HepG2 (cell line): ENCODE measurements around the gene SDC4. TPM values are rescaled to one million over a fixed set of nuclear protein-coding genes. Genes with fewer than 3 reads are reported as not detected.

Experiments
- AFF4 ChIP-seq: sonication (generic); formaldehyde crosslinking; IDR thresholded peaks from 2 replicates; pipeline ENCODE4 v1.4.0; 2020; ENCODE audit warnings: missing genetic modification reagents
- ATF6 ChIP-seq: sonication (generic); formaldehyde crosslinking; conservative IDR thresholded peaks from 2 replicates; pipeline ENCODE4 v1.4.0; 2020; ENCODE audit warnings: missing genetic modification reagents
- DR1 ChIP-seq: sonication (generic); formaldehyde crosslinking; IDR thresholded peaks from 2 replicates; pipeline ENCODE4 v1.8.0; 2021; ENCODE audit warnings: mild to moderate bottlenecking, missing genetic modification reagents, inconsistent platforms
- FOXA1 ChIP-seq, 2 experiments: fragments of 450-650 bp in 1 of 2; sonication (generic) in 1 of 2; formaldehyde crosslinking in 1 of 2; IDR thresholded peaks; 2 replicates each; pipeline versions ENCODE4 v1.4.0 to v1.6.1; 2016 to 2020; ENCODE audit warnings: missing genetic modification reagents in 1 of 2
- FOXJ3 ChIP-seq: sonication (generic); formaldehyde crosslinking; IDR thresholded peaks from 2 replicates; pipeline ENCODE4 v1.4.0; 2020; ENCODE audit warnings: missing genetic modification reagents, mild to moderate bottlenecking, borderline replicate concordance
- KAT7 ChIP-seq: IDR thresholded peaks from 2 replicates; pipeline ENCODE4 v1.6.1; 2018; ENCODE audit warnings: borderline replicate concordance, missing compliant biosample characterization
- NFAT5 ChIP-seq: sonication (generic); formaldehyde crosslinking; IDR thresholded peaks from 2 replicates; pipeline ENCODE4 v1.4.0; 2020; ENCODE audit warnings: missing genetic modification reagents
- ZBTB26 ChIP-seq: IDR thresholded peaks from 2 replicates; pipeline ENCODE4 v1.6.1; 2016; ENCODE audit warnings: missing compliant biosample characterization, missing genetic modification reagents, borderline replicate concordance
- ZBTB49 ChIP-seq: sonication (generic); formaldehyde crosslinking; IDR thresholded peaks from 2 replicates; pipeline ENCODE4 v1.4.0; 2020; ENCODE audit warnings: missing genetic modification reagents, borderline replicate concordance
- ZFP1 ChIP-seq: IDR thresholded peaks from 2 replicates; pipeline ENCODE4 v1.6.1; 2016
- ZNF570 ChIP-seq: sonication (generic); formaldehyde crosslinking; IDR thresholded peaks from 2 replicates; pipeline ENCODE4 v1.4.0; 2020; ENCODE audit warnings: mild to moderate bottlenecking, missing genetic modification reagents, borderline replicate concordance
- ZNF747 ChIP-seq: sonication (generic); formaldehyde crosslinking; IDR thresholded peaks from 2 replicates; pipeline ENCODE4 v1.8.1; 2023; ENCODE audit warnings: missing genetic modification reagents, mild to moderate bottlenecking, borderline replicate concordance
- polyA plus RNA-seq, 8 experiments: library from polyadenylated mRNA; depleted of rRNA in 3 of 8; stranded (reverse) in 7 of 8; unstranded in 1 of 8; fragments of >200 nt; fragmentation: Illumina TruSeq in 4 of 8; extraction: Trizol in 4 of 8; gene quantifications; 2 replicates each; pipeline versions ENCODE4 v1.2.1 to v1.2.3, GENCODE V29; 2011 to 2016; ENCODE audit warnings: low read depth in 4 of 8, missing spikeins in 1 of 8, mixed read lengths in 1 of 8; ENCODE audit not compliant: insufficient read depth in 1 of 8
- total RNA-seq, 5 experiments: library from RNA; depleted of rRNA; stranded (reverse); fragments of >200 nt; fragmentation: Illumina TruSeq; extraction: Trizol; gene quantifications; 2 replicates each; pipeline ENCODE4 v1.2.3, GENCODE V29; 2016; ENCODE audit warnings: low read depth in 1 of 5

Gene SDC4
- total and polyA plus RNA-seq, 2 of the 13 experiments (the other 11 are each of a cell fraction or from before 2014, with no cell fraction given), result 49.0 to 65.1 TPM

- TF ChIP-seq AFF4 (CRISPR knock-in tag), result no peak; the same call in 1 of the 2 replicates
- no peak for TF ChIP-seq ZBTB26 (CRISPR knock-in tag)
- no peak for TF ChIP-seq ZFP1 (CRISPR knock-in tag)
- no peak for TF ChIP-seq FOXA1 (IDR thresholded peaks at IDR 0.05)
- TF ChIP-seq FOXA1 (CRISPR knock-in tag; IDR thresholded peaks at IDR 0.05), result peak; percentile 57; the same call in 1 of the 2 replicates
- no peak; the same call in 1 of the 2 replicates for TF ChIP-seq ZNF570 (CRISPR knock-in tag)
- TF ChIP-seq ATF6 (CRISPR knock-in tag), result peak; percentile 43; the same call in 1 of the 2 replicates
- TF ChIP-seq DR1, result no peak
- peak; percentile 53; the same call in 1 of the 2 replicates for TF ChIP-seq NFAT5 (CRISPR knock-in tag)
- TF ChIP-seq ZNF747 (CRISPR knock-in tag), result peak; percentile 67; the same call in 1 of the 2 replicates
- TF ChIP-seq KAT7 (CRISPR knock-in tag), result peak; percentile 66; the same call in 1 of the 2 replicates
- TF ChIP-seq ZBTB49 (CRISPR knock-in tag), result no peak
- TF ChIP-seq FOXJ3 (CRISPR knock-in tag), result peak; percentile 75
Observed at GRCh38 chr20:45343532-45344167, 4.6 kb downstream of the SDC4 start (continued).
